K562 (cell line): Measurements from ENCODE around the gene CACNG5. TPM values are rescaled to one million over a fixed set of nuclear protein-coding genes. Genes with fewer than 3 reads are reported as not detected.

ENCODE experiments used
- ATAC-seq: fragments of 200-7000 bp; cut with Tn5 transposase; 3 replicates; pipeline ENCODE4 v1.9.1; 2020; ENCODE audit warnings: moderate library complexity
- BruUV-seq: library from RNA; stranded (reverse); fragments of 400-500 nt; replicated peaks from 2 replicates; lab custom pipeline; 2021; lab: Mats Ljungman, UMichigan
- CTCF ChIA-PET: fragments of 300-600 bp; formaldehyde crosslinking; extraction: SDS; loops from one replicate; lab custom pipeline; 2021; ENCODE audit warnings: low intra/inter-chr PET ratio; lab: Yijun Ruan, JAX
- POLR2A ChIA-PET: fragments of 300-600, 350-650 bp; sonication (Branson Sonifier 250); formaldehyde crosslinking; extraction: SDS; loops from one replicate; lab custom pipeline; 2021; ENCODE audit warnings: antibody characterized with exemption, inconsistent platforms; lab: Yijun Ruan, JAX
- DNase-seq, 4 experiments: peaks; one replicate each; pipeline versions ENCODE4 v3.0.0 to v3.0.0-alpha.2; 2011 to 2018; ENCODE audit warnings: low spot score in 3 of 4, mixed read lengths in 3 of 4; ENCODE audit errors: extremely low read depth in 1 of 4
- FAIRE-seq: peaks from 2 replicates; lab custom pipeline; 2011; peaks lifted over from hg19 to GRCh38; lab: Jason Lieb, UNC
- H2AFZ ChIP-seq: 2 replicates; pipeline ENCODE4 v1.6.0; 2011; ENCODE audit warnings: low read depth, low read length, control low read depth, inconsistent platforms
- H3K27ac ChIP-seq: fragments of 200-600 bp; 3 replicates; pipeline ENCODE4 v1.8.0; 2011; ENCODE audit warnings: low read depth, mild to moderate bottlenecking, control low read depth, inconsistent platforms, low read length, moderate library complexity, mixed read lengths; ENCODE audit errors: extremely low read depth
- H3K27me3 ChIP-seq, 2 experiments: fragments of 300-600 bp in 1 of 2; 2 replicates in 1 of 2; 3 replicates in 1 of 2; pipeline versions ENCODE4 v1.6.0 to v1.8.0; 2011; ENCODE audit warnings: inconsistent platforms in 2 of 2, low read length in 2 of 2, mild to moderate bottlenecking in 1 of 2, mixed read lengths in 1 of 2, moderate library complexity in 1 of 2; ENCODE audit not compliant: control insufficient read depth in 2 of 2, insufficient read depth in 2 of 2
- H3K36me3 ChIP-seq: fragments of 300-600 bp; 3 replicates; pipeline ENCODE4 v1.8.0; 2011; ENCODE audit warnings: mild to moderate bottlenecking, low read length, inconsistent platforms; ENCODE audit not compliant: control insufficient read depth, insufficient read depth
- H3K4me1 ChIP-seq, 2 experiments: fragments of 200-600 bp in 1 of 2; replicated peaks in 1 of 2; 2 replicates in 1 of 2; 3 replicates in 1 of 2; pipeline versions ENCODE4 v1.5.1 to v1.8.0; 2011; ENCODE audit warnings: inconsistent platforms in 2 of 2, low read length in 2 of 2, mild to moderate bottlenecking in 1 of 2, mixed read lengths in 1 of 2, moderate library complexity in 1 of 2; ENCODE audit not compliant: control insufficient read depth in 2 of 2, insufficient read depth in 2 of 2
- H3K4me2 ChIP-seq: 2 replicates; pipeline ENCODE4 v1.6.1; 2011; ENCODE audit warnings: low read length, control low read depth, inconsistent platforms, mixed read lengths; ENCODE audit not compliant: insufficient read depth
- H3K4me3 ChIP-seq: fragments of 200-600 bp; sonication (generic), shearing (Covaris generic); 2 replicates; pipeline ENCODE4 v1.5.1; 2016; ENCODE audit warnings: control low read depth, inconsistent platforms
- H3K79me2 ChIP-seq: fragments of 200-600 bp; 3 replicates; pipeline ENCODE4 v1.8.0; 2011; ENCODE audit warnings: low read length, inconsistent platforms; ENCODE audit not compliant: control insufficient read depth, insufficient read depth
- H3K9ac ChIP-seq, 2 experiments: 2 replicates each; pipeline versions ENCODE4 v1.6.0 to v1.6.1; 2011; ENCODE audit warnings: low read depth in 2 of 2, low read length in 2 of 2, control low read depth in 1 of 2, inconsistent platforms in 1 of 2, mild to moderate bottlenecking in 1 of 2, mixed read lengths in 1 of 2; ENCODE audit not compliant: insufficient read depth in 1 of 2
- H3K9me1 ChIP-seq: one replicate; pipeline ENCODE4 v1.6.0; 2011; ENCODE audit warnings: inconsistent platforms, mild to moderate bottlenecking, low read length, moderate library complexity; ENCODE audit not compliant: control insufficient read depth, insufficient read depth
- H3K9me3 ChIP-seq: replicated peaks from 2 replicates; pipeline ENCODE4 v1.5.1; 2011; ENCODE audit warnings: low read depth, low read length, inconsistent platforms; ENCODE audit not compliant: control insufficient read depth, insufficient read depth
- H4K20me1 ChIP-seq: replicated peaks from 2 replicates; pipeline ENCODE4 v1.6.1; 2011; ENCODE audit warnings: low read length, inconsistent platforms, mixed read lengths; ENCODE audit not compliant: control insufficient read depth, insufficient read depth
- CBX1 ChIP-seq: sonication (generic); IDR thresholded peaks from 2 replicates; pipeline ENCODE4 v1.6.1; 2016; ENCODE audit warnings: antibody characterized with exemption, low read depth, mild to moderate bottlenecking
- CTBP1 ChIP-seq: fragments of 450-650 bp; IDR thresholded peaks from 2 replicates; pipeline ENCODE4 v1.6.1; 2016; ENCODE audit warnings: borderline replicate concordance
- ERF ChIP-seq: fragments of 450-650 bp; formaldehyde crosslinking; IDR thresholded peaks from 2 replicates; pipeline ENCODE4 v1.4.0; 2020; ENCODE audit warnings: mild to moderate bottlenecking, mixed read lengths
- POLR2B ChIP-seq: fragments of 450-650 bp; IDR thresholded peaks from 2 replicates; pipeline ENCODE4 v1.6.1; 2018; ENCODE audit warnings: low read depth; ENCODE audit not compliant: partially characterized antibody
- WGBS: fragments of 100-300 bp; shearing (Covaris generic); methylation state at CpG from one replicate; pipeline ENCODE4 v1.1.6; 2016; ENCODE audit warnings: low coverage, mixed read lengths; ENCODE audit not compliant: insufficient coverage; ENCODE audit errors: missing lambda C conversion rate; 5-methylcytosine and 5-hydroxymethylcytosine counted together
- in situ Hi-C: fragments of 300-500 bp; cut with MboI; formaldehyde crosslinking; loops from 4 replicates; pipeline ENCODE4 v1.15.0; 2018; ENCODE audit warnings: inconsistent platforms, mixed read lengths
- intact Hi-C: fragments of 100-400 bp; cut with micrococcal nuclease; formaldehyde crosslinking; loops from 2 replicates; pipeline ENCODE4 v1.14.2; 2022
- polyA plus RNA-seq, 8 experiments: library from polyadenylated mRNA; depleted of rRNA in 4 of 8; stranded (reverse) in 5 of 8; unstranded in 3 of 8; fragments of >200 nt; fragmentation: Nextera tagmentation in 2 of 8; fragmentation: Illumina TruSeq in 1 of 8; extraction: Ambion mirVana in 2 of 8; extraction: Trizol in 1 of 8; gene quantifications; 2 replicates each; pipeline versions ENCODE4 v1.2.1 to v1.2.3, GENCODE V29; 2011 to 2014; ENCODE audit warnings: inconsistent platforms in 1 of 8, missing spikeins in 1 of 8
- total RNA-seq, 7 experiments: library from RNA; depleted of rRNA in 6 of 7; stranded (reverse); fragments of >200 nt in 6 of 7; fragmentation: Illumina TruSeq in 2 of 7; extraction: Trizol in 2 of 7; gene quantifications; 2 replicates each; pipeline versions ENCODE4 v1.2.1 to v1.2.3, GENCODE V29; 2011 to 2021; ENCODE audit warnings: low replicate concordance in 1 of 7
- TF ChIP-seq, protein P1 (sequence below): fragments of 450-650 bp; IDR thresholded peaks from 2 replicates; pipeline ENCODE4 v1.7.1; 2018; ENCODE audit warnings: mild to moderate bottlenecking, low read depth; ENCODE audit not compliant: partially characterized antibody
- TF ChIP-seq, protein P2 (sequence below), 2 experiments: fragments of 200-800 bp in 1 of 2; sonication (Bioruptor generic) in 1 of 2; sonication (generic) in 1 of 2; formaldehyde crosslinking in 1 of 2; IDR thresholded peaks in 1 of 2; conservative IDR thresholded peaks in 1 of 2; 2 replicates each; pipeline versions ENCODE4 v1.5.0 to v1.6.1; 2016 to 2020; ENCODE audit warnings: missing compliant biosample characterization in 1 of 2, missing genetic modification characterization in 1 of 2, missing genetic modification reagents in 1 of 2
- TF ChIP-seq, protein P3 (sequence below): fragments of 450-650 bp; IDR thresholded peaks from 2 replicates; pipeline ENCODE4 v1.6.1; 2016; ENCODE audit warnings: borderline replicate concordance

Gene CACNG5
- total and polyA plus RNA-seq, 9 of the 15 experiments (the other 6 are each of a cell fraction or from before 2014, with no cell fraction given): not detected

DNA sequence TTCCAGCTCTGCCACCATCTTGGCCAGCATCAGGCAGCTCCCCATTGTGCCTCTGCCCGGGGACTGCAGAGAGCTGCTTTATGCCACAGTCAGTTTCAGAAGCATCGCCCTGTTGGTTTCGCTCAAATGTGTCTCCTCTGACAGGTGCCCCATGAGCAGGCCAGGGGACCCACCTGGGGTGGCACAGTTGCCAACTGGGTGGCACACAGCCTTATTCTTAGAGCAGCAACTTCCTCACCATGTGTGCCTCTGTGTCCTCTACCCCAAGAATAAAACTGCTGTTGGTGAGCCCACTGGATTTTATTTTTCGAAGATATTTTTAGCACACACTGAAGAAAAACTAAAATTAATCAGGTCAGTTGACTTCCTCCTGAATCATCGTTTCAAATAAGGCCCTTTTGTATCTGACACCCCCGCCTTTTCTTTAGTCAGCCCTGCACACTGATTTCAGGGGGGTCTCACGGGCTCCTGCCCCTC is 44.9 kb upstream of the CACNG5 start:
- no peak overlapping the region for H3K4me2 ChIP-seq
- H4K20me1 ChIP-seq: no peaks in the 10 kb centered on the region
- DNase-seq (no peak), ATAC-seq (no peak), FAIRE-seq (no peak)
- WGBS: 82% methylated on average over 7 of the region's 7 CpGs
- no peak overlapping the region for H3K9ac ChIP-seq
- no peaks in the 10 kb centered on the region for H3K4me1 ChIP-seq
- H3K79me2 ChIP-seq: no peaks in the 10 kb centered on the region
- no peak overlapping the region for H2AFZ ChIP-seq
- peaks cover 45% of the 10 kb centered on the region; the same call in 2 of the 3 replicates for H3K36me3 ChIP-seq
- H3K27me3 ChIP-seq: no peaks in the 10 kb centered on the region
- H3K9me1 ChIP-seq: no peaks in the 10 kb centered on the region
- CTCF ChIA-PET: no interaction called here
- no peak overlapping the region for H3K27ac ChIP-seq
- no peak for TF ChIP-seq CTBP1
- TF ChIP-seq, protein P1, sequence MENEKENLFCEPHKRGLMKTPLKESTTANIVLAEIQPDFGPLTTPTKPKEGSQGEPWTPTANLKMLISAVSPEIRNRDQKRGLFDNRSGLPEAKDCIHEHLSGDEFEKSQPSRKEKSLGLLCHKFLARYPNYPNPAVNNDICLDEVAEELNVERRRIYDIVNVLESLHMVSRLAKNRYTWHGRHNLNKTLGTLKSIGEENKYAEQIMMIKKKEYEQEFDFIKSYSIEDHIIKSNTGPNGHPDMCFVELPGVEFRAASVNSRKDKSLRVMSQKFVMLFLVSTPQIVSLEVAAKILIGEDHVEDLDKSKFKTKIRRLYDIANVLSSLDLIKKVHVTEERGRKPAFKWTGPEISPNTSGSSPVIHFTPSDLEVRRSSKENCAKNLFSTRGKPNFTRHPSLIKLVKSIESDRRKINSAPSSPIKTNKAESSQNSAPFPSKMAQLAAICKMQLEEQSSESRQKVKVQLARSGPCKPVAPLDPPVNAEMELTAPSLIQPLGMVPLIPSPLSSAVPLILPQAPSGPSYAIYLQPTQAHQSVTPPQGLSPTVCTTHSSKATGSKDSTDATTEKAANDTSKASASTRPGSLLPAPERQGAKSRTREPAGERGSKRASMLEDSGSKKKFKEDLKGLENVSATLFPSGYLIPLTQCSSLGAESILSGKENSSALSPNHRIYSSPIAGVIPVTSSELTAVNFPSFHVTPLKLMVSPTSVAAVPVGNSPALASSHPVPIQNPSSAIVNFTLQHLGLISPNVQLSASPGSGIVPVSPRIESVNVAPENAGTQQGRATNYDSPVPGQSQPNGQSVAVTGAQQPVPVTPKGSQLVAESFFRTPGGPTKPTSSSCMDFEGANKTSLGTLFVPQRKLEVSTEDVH: no peak
- TF ChIP-seq, protein P2, sequence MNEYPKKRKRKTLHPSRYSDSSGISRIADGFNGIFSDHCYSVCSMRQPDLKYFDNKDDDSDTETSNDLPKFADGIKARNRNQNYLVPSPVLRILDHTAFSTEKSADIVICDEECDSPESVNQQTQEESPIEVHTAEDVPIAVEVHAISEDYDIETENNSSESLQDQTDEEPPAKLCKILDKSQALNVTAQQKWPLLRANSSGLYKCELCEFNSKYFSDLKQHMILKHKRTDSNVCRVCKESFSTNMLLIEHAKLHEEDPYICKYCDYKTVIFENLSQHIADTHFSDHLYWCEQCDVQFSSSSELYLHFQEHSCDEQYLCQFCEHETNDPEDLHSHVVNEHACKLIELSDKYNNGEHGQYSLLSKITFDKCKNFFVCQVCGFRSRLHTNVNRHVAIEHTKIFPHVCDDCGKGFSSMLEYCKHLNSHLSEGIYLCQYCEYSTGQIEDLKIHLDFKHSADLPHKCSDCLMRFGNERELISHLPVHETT (CRISPR knock-in tag; conservative IDR thresholded peaks at IDR 0.05 in 1 of 2, IDR thresholded peaks at IDR 0.05 in 1 of 2): no peak
- no peak for TF ChIP-seq POLR2B
- TF ChIP-seq, protein P3, sequence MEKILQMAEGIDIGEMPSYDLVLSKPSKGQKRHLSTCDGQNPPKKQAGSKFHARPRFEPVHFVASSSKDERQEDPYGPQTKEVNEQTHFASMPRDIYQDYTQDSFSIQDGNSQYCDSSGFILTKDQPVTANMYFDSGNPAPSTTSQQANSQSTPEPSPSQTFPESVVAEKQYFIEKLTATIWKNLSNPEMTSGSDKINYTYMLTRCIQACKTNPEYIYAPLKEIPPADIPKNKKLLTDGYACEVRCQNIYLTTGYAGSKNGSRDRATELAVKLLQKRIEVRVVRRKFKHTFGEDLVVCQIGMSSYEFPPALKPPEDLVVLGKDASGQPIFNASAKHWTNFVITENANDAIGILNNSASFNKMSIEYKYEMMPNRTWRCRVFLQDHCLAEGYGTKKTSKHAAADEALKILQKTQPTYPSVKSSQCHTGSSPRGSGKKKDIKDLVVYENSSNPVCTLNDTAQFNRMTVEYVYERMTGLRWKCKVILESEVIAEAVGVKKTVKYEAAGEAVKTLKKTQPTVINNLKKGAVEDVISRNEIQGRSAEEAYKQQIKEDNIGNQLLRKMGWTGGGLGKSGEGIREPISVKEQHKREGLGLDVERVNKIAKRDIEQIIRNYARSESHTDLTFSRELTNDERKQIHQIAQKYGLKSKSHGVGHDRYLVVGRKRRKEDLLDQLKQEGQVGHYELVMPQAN: no peak
- no peak for TF ChIP-seq ERF (CRISPR knock-in tag)
- TF ChIP-seq CBX1: no peak
- TF ChIP-seq, all 486 proteins: peak for 0
- Histone ChIP-seq H3K4me3 (no peak overlapping the region), H3K9me3 (no peaks in the 10 kb centered on the region)
- POLR2A ChIA-PET: no interaction called here
- in situ Hi-C loops (no loop called here), intact Hi-C loops (no loop called here)
- no TSS peak for BruUV-seq
